Ishikawa (cell line): ENCODE data around the gene PRRC1.

Experiments
- CEBPB ChIP-seq: IDR thresholded peaks from 2 replicates; pipeline ENCODE4 v1.6.1; 2012
- CREB1 ChIP-seq: IDR thresholded peaks from 2 replicates; pipeline ENCODE4 v1.6.1; 2012; ENCODE audit warnings: low read depth
- EGR1 ChIP-seq: IDR thresholded peaks from 2 replicates; pipeline ENCODE4 v1.6.1; 2012
- EP300 ChIP-seq: IDR thresholded peaks from 2 replicates; pipeline ENCODE4 v1.6.1; 2012; ENCODE audit warnings: borderline replicate concordance
- FOXM1 ChIP-seq: IDR thresholded peaks from 2 replicates; pipeline ENCODE4 v1.6.1; 2012; ENCODE audit warnings: low read depth, borderline replicate concordance
- NFIC ChIP-seq: IDR thresholded peaks from 2 replicates; pipeline ENCODE4 v1.6.1; 2012
- RAD21 ChIP-seq: IDR thresholded peaks from 2 replicates; pipeline ENCODE4 v1.6.1; 2012; ENCODE audit warnings: low read depth
- TAF1 ChIP-seq: IDR thresholded peaks from 2 replicates; pipeline ENCODE4 v1.6.1; 2012; ENCODE audit warnings: low read depth, mild to moderate bottlenecking
- TCF12 ChIP-seq: IDR thresholded peaks from 2 replicates; pipeline ENCODE4 v1.6.1; 2012; ENCODE audit warnings: low read depth
- TEAD4 ChIP-seq: IDR thresholded peaks from 2 replicates; pipeline ENCODE4 v1.6.1; 2012
- YY1 ChIP-seq: IDR thresholded peaks from 2 replicates; pipeline ENCODE4 v1.6.1; 2012; ENCODE audit warnings: low read depth
- ZBTB7A ChIP-seq: IDR thresholded peaks from 2 replicates; pipeline ENCODE4 v1.6.1; 2012; ENCODE audit warnings: low read depth
- TF ChIP-seq, protein P1 (sequence below): IDR thresholded peaks from 2 replicates; pipeline ENCODE4 v1.6.1; 2012
- TF ChIP-seq, protein P2 (sequence below): IDR thresholded peaks from 2 replicates; pipeline ENCODE4 v1.6.1; 2012
- TF ChIP-seq, protein P3 (sequence below): IDR thresholded peaks from 2 replicates; pipeline ENCODE4 v1.6.1; 2012; ENCODE audit warnings: low read depth, mild to moderate bottlenecking

Gene PRRC1

DNA sequence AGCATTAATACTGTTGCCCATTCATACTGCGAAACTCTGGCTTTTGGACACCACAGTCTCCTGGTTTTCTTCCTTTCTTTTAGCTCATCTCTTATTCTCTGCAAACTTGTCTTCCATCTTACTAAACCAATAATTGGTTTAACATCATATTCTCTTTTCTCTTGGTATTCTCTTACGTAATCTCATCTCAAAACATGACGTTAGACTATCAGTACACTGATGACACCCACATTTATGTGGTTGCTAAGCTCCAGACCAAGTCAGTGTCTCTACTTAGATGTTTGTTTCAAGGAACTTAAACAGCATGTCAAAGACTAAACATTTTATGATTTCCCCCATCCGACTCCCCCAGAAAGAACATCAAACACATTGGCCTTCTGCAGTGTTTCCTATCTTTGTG lies 2.1 kb downstream of the PRRC1 start:
- no peak for TF ChIP-seq TCF12
- no peak for TF ChIP-seq EP300
- TF ChIP-seq EGR1: no peak
- TF ChIP-seq NFIC: no peak
- TF ChIP-seq FOXM1: no peak
- TF ChIP-seq TAF1: no peak
- TF ChIP-seq CEBPB: no peak
- TF ChIP-seq ZBTB7A: no peak
- no peak for TF ChIP-seq RAD21
- no peak for TF ChIP-seq YY1
- TF ChIP-seq, protein P1, sequence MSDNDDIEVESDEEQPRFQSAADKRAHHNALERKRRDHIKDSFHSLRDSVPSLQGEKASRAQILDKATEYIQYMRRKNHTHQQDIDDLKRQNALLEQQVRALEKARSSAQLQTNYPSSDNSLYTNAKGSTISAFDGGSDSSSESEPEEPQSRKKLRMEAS: no peak
- TF ChIP-seq, protein P2, sequence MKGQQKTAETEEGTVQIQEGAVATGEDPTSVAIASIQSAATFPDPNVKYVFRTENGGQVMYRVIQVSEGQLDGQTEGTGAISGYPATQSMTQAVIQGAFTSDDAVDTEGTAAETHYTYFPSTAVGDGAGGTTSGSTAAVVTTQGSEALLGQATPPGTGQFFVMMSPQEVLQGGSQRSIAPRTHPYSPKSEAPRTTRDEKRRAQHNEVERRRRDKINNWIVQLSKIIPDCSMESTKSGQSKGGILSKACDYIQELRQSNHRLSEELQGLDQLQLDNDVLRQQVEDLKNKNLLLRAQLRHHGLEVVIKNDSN: no peak
- TF ChIP-seq, protein P3, sequence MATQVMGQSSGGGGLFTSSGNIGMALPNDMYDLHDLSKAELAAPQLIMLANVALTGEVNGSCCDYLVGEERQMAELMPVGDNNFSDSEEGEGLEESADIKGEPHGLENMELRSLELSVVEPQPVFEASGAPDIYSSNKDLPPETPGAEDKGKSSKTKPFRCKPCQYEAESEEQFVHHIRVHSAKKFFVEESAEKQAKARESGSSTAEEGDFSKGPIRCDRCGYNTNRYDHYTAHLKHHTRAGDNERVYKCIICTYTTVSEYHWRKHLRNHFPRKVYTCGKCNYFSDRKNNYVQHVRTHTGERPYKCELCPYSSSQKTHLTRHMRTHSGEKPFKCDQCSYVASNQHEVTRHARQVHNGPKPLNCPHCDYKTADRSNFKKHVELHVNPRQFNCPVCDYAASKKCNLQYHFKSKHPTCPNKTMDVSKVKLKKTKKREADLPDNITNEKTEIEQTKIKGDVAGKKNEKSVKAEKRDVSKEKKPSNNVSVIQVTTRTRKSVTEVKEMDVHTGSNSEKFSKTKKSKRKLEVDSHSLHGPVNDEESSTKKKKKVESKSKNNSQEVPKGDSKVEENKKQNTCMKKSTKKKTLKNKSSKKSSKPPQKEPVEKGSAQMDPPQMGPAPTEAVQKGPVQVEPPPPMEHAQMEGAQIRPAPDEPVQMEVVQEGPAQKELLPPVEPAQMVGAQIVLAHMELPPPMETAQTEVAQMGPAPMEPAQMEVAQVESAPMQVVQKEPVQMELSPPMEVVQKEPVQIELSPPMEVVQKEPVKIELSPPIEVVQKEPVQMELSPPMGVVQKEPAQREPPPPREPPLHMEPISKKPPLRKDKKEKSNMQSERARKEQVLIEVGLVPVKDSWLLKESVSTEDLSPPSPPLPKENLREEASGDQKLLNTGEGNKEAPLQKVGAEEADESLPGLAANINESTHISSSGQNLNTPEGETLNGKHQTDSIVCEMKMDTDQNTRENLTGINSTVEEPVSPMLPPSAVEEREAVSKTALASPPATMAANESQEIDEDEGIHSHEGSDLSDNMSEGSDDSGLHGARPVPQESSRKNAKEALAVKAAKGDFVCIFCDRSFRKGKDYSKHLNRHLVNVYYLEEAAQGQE: no peak
- no peak for TF ChIP-seq TEAD4
- no peak for TF ChIP-seq CREB1

DNA sequence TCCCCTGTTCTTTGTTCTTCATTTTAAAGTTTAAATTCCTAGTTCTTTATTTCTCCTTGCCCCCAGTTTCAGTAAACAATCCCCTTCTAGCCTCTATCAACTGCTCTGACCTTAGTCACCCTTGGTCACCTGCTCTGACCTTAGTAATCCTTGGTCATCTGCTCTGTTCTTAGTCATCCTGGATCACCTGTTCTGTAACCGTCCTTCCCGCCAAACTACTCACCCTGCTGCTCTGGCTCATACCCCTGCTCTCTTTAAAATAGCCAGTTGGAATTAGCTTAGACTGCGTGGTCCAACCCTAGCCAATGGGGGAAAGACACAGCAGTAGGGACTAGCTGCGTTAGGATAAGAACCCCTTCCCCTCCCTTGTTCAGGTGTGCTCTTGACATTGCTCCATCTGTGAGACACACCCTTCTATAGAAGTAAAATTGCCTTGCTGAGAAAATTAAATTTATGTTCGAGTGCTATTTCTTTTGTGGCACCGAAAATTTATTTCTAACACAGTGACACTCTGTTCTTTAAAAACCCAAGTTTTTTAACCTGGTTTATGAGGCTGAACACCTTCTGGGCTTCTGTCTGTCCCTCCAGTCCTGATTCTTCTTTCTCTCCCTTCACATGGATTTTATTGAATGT lies 3.8 kb downstream of the PRRC1 start:
- TF ChIP-seq FOXM1 (no peak), CREB1 (no peak), YY1 (no peak), TAF1 (no peak), NFIC (no peak), EGR1 (no peak), TEAD4 (no peak), TCF12 (no peak), EP300 (no peak), CEBPB (no peak), ZBTB7A (no peak), RAD21 (no peak)
- TF ChIP-seq, protein P1: no peak
- TF ChIP-seq, protein P2: no peak
- TF ChIP-seq, protein P3: no peak

DNA sequence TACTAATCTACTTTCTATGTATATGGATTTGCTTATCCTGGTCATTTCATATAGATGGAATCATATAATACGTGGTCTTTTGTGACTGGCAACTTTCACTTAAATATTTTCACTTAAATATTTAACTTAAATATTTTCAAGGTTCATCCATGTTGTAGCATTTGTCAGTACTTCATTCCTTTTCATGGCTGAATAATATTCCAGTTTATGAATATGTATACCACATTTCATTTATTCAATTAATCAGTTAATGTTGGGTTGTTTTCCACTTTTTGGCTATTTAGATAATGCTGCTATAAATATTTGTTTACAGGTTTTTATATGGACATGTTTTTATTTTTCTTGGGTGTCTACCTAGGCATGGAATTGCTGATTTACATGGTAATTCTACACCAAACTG lies 7.7 kb downstream of the PRRC1 start:
- TF ChIP-seq, protein P2: no peak
- TF ChIP-seq NFIC (no peak), EP300 (no peak), EGR1 (no peak), YY1 (no peak), TEAD4 (no peak), ZBTB7A (no peak), CREB1 (no peak), FOXM1 (no peak), TAF1 (no peak)
- TF ChIP-seq, protein P3: no peak
